ENCODE measurements around the gene RPS27. TPM values are rescaled to one million over a fixed set of nuclear protein-coding genes. Genes with fewer than 3 reads are reported as not detected.

Gene RPS27
- 1,401 and 2,666 TPM in 2 replicates for total RNA-seq (2014; rRNA removed; shearing (Covaris generic); ENCODE audit: low replicate concordance)

DNA sequence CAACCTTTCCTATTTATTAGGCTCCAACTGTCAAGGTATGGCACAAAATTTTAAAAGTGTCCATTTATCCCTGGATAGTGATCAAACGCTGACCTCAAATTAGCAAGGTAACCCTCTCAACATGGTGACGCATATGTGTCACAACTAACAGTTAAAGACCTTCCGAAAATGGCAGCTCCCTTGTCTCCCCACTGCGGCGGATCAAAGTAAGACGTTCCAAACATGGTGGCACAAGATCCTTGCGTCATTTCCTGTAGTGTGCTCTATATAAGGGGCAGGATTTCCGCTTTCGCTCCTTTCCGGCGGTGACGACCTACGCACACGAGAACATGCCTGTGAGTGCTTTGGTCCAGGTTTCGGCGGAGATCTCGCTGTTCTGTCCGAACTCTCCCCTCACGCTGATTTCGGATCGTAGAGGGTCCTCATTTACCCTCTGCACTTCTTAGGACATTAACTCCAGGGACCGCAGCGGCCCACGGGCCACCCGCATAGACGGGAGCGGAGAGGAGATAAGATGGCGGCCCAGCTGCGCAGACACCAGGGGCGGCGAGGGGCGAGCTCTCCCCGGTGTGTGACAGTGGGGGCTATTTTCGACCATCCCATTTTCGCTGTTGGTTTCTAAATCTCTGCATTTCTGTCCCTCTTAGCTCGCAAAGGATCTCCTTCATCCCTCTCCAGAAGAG lies at the start of gene RPS27:
Gene RPS27 (plus strand): TSS at position 295 of the 683 bp plus-strand sequence. CDS start 35 bp downstream, at position 330.
- Histone ChIP-seq H3K4me3 (peak within 1 kb of the TSS; percentile 96), H3K27me3 (no peaks in the 10 kb centered on the region), H3K9me3 (no peaks in the 10 kb centered on the region), H3K36me3 (peaks cover 50% of the 10 kb centered on the region)
- DNase-seq = peak; percentile 93

DNA sequence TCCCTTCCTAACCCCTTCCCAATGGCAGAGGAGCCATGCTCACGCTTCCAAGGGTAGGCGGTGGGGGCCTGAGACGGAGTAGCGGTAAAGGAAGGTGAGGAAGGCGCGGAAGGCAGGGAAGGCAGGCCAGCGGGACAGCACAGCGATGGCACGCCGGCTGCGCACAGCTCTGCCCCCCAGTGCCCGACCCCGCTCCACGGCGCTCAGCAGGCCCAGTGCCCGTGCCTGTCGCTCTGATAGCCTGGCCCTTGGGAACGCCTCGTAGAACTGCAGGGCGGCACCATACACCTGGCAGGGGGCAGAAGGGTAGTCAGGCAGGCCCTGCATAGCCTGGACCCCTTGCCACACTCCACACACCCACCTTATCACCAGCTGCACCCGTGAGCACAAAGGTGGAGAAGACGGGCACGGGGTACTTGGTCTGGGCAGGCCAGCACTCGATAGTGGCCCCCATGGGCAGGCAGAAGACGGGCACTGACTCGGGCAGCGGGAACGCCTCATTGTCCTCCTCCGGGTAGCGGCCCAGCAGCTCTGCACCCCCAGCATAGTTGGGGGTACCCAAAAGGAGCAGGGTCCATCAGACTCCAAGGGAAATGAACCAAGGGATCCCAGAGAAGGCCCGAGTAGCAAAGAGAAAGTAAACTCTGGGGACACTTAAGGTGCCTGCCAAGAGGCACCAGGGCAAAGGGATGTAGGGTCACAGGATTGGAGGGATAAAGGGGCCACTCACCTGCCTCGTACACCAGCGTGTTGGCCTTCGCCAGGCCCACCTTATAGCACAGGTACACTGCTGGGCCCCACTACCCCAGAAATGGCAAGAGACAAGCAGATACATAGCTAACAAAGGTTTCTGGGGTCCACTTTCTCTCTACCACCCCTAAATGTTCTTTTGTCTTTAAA lies 48.5 kb upstream of the RPS27 start:
- Histone ChIP-seq H3K9me3 (no peaks in the 10 kb centered on the region), H3K4me3 (no peak overlapping the region), H3K27me3 (no peaks in the 10 kb centered on the region), H3K36me3 (peaks cover 52% of the 10 kb centered on the region)
- DNase-seq = no peak

DNA sequence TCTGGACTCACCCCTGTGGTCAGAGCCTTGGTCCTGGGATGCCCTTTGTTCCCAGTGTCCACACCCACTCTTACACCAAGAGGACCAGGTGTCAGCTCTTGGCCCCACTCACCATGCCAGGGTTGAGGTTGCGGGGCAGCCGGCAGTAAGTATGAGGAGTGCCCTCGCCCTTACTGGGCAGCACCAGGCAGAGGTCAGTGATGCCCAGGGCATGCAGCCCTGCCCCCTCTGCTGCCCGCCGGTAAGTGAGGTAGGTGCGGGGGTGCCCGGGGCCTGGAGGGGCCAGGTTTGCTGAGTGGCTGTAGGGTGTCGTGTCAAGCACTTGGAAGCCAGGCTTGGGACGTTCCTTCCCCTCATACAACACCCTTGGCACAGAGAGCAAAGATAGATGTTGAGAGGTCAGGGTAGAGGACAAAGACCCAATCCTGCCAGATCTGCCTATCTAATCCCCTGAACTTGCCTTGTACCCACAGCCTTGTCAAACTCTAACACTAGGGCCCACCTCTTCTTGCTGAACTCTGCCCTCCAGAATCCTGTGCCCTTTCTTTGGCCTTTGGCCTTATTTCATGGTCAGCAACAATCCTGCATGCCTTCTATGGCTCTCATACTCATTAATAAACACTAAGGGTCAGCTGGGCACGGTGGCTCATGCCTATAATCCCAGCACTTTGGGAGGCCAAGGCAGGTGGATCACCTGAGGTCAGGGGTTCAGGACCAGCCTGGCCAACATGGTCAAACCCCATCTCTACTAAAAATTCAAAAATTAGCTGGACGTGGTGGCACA lies 47.6 kb upstream of the RPS27 start:
- Histone ChIP-seq H3K9me3 (no peaks in the 10 kb centered on the region), H3K4me3 (no peak overlapping the region), H3K27me3 (no peaks in the 10 kb centered on the region), H3K36me3 (peaks cover 47% of the 10 kb centered on the region)
- DNase-seq = no peak

DNA sequence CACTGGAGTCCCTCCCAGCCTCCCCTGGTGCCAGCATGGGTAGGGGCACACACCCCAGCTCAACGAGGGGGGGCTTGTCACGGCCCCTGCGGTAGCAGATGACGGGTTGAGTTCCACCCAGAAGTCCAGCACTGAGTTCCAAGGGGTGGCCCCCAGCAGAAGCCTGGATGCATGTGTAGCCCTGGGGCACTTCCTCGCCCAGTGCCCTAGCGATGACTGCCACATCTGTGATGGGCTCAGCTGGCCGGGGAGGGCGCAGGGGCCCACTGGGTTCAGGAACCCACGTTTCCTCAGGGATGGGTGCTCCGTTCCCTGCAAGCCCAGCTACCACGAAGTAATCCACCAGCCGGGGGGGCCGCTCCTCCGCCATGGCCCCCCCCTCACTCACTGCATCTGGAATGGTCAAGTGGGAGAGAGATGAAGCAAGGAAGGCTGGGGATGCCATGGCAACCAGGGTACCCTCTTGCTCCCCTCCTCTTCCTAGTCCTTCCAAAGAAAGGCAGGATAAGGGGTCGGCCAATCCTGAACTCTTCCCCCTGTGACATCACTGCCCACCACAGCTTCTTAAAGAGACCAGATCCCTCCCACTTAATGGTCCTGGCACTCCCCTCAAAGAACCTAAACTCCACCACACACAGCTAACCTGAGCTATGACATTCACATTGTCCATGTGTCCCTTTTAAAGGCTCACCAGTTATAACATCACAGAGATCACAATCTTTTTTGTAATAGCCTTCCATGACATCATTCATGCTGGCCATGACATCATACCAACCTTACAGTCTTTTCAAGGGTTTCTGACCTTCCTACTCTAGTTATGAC lies 46.3 kb upstream of the RPS27 start:
- H3K4me3 ChIP-seq = no peak overlapping the region
- DNase-seq = no peak
- no peaks in the 10 kb centered on the region for H3K27me3 ChIP-seq
- no peaks in the 10 kb centered on the region for H3K9me3 ChIP-seq
- peaks cover 50% of the 10 kb centered on the region for H3K36me3 ChIP-seq

DNA sequence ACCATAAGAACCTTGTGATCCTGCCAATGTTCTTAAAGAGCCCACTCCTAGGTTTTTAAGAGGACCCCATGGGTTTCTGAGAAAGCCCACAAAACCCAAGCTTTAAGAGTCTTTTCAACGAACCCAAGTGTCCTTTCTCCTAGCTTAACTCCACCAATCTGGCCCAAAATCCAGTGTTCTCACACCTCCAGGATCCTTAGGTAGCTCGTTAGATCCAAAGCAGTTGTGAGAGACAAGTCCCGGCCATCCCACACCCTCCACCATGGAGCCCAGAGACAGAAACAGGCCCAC lies 45.8 kb upstream of the RPS27 start:
- Histone ChIP-seq H3K27me3 (no peaks in the 10 kb centered on the region), H3K4me3 (peak overlapping the region; percentile 70), H3K36me3 (peaks cover 49% of the 10 kb centered on the region), H3K9me3 (no peaks in the 10 kb centered on the region)
- no peak for DNase-seq

DNA sequence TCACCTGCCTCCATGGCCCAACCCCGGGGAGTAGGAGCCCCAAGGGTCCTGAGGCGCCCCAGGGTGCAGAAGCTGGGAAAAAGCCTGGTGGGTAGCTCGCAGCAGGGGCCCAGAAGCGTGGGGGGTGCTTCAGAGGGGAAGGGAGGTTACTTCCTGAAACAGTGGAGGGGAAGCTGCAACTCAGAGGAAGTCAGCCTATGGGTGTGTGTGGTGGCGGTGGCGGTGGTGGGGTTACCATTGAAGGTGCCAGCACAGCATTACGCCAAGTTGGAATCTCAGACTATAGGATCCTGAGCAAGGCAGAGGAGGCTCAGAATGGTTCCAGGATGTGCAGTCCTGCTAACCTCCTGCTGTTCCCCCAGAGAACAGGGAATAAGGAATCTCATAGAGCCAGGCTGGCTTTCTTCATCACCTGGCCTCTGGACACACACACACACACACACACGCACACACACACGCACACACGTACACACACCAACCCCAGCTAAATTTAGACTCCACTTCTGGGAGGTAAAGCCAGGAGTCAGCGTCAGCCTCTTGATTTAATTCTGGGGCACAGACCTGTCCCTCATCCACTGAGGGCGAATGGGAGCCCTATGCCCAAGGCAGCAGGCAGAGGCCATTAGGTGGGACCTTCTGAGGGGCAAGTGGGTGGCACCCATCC lies 45.3 kb upstream of the RPS27 start:
- Histone ChIP-seq H3K4me3 (peak overlapping the region; percentile 70), H3K27me3 (no peaks in the 10 kb centered on the region), H3K9me3 (no peaks in the 10 kb centered on the region), H3K36me3 (peaks cover 49% of the 10 kb centered on the region)
- DNase-seq = no peak

DNA sequence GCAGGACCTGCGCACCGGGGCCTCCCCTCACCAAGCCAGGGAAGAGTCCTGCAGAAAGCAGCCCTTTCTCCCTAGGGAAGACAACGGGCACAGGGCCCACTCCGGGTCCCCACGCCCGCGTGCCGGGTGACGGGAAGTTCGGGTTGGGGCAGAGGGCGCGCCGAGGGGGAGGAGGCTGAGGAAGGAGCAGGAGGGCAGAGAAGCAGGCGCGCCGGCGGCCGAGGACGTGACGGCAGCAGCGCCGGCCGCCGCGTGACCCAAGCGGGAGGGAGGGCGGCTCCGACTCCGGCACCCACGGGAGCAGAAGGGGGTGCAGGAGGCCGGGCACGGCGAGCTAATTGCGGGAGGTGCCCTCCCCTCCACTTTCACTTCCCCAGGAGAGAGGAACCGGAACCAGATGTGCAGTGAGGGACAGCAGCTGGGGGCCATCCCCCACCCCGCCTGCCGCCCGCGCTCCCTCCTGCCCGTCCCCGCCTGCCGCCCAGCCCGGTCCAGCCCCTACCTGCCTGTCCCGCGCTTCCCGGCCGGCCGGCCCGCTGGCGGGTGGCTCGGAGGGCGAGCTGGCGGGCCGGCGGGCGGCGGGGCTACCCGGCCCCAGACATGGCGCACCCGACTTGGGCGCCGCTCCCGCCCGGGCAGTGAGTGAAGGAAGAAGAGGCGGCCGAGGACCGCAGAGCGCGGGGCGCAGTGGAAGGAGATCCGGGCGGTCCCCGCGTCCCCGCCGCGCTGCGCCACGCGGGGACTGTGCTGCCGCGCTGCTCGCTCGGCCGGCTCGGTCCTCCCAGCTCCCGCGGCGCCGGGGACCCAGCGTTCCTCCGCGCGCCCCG lies 44.6 kb upstream of the RPS27 start:
- Histone ChIP-seq H3K36me3 (peaks cover 48% of the 10 kb centered on the region), H3K9me3 (no peaks in the 10 kb centered on the region), H3K4me3 (peak overlapping the region; percentile 70), H3K27me3 (no peaks in the 10 kb centered on the region)
- peak; percentile 82 for DNase-seq

DNA sequence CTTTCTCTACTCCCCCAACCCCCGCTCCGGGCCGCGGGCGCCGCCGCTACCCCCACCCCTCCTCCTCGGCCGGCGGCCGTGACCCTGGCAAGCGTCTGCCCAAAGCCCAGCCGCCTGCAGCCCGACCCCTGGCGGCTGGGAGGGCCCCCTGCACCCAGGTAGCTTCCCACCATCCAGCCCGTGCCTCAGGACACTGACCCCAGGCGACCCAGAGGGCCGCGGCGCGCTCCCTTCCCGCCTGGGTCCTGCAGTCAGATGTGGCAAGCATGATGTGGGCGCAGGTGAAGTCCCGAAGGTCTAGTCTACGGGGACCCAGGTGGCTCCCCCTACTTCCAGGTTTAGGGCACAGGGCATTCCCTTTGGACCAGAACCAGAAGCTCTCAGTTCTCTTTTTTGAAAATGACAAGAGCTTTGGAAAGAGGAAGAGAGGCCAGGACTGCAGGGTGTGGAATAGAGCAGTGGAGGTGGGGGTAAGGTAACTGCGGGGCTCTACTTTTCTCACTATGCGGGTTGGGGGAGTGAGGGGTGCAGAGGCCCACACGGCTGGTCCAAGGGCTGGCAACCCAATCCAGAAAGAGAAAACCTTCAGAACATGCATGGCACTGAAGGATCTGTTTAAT lies 43.8 kb upstream of the RPS27 start, which contains the start of gene DENND4B:
Gene DENND4B (minus strand): TSS at position 97 of the 620 bp plus-strand sequence. CDS start 2,344 bp downstream, outside the sequence.
- Histone ChIP-seq H3K27me3 (no peaks in the 10 kb centered on the region), H3K4me3 (peak within 1 kb of the TSS; percentile 70), H3K9me3 (no peaks in the 10 kb centered on the region), H3K36me3 (peaks cover 51% of the 10 kb centered on the region)
- DNase-seq = peak; percentile 88

DNA sequence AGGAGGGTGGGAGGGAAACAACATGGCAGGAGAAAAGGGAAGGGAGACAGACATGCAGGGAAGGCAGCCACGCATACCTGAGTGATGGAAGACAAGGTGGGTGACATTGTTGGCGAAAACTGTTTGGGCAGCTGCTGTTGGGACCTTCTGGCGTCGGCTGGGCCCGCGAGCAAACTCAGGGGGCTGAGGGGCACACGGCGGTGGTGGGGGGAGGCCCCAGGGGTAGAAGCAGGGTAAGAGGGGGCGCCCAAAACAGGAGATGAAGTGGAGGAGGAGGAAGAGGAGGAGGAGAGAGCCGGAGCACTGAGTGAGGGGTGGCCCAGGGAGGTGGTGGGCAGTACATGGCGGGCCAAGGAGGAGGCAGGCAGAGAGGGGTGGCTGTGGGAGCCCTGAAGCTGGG lies 39.4 kb upstream of the RPS27 start:
- no peak overlapping the region for H3K4me3 ChIP-seq
- H3K27me3 ChIP-seq = no peaks in the 10 kb centered on the region
- H3K36me3 ChIP-seq = peaks cover 63% of the 10 kb centered on the region
- DNase-seq = no peak
- H3K9me3 ChIP-seq = no peaks in the 10 kb centered on the region

DNA sequence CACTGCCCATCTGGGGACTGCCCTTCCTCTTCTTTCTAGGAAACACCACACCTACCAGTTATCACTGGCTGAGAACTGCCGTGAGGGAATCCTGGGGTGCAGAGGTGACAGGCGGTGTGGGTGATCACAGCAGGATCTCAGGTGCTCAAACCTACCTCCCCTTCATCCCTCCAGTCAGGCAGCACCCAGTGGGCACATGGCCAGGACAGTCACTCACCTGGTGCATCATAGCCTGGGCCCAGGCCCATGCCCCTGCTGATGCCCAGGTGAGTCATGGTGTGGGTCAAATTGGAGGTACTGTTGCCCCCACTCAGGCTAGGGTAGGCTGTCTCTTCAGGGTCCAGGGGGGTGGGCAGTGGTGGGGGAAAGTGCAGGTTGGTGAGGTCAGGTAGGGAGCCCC lies 38.8 kb upstream of the RPS27 start:
- DNase-seq = no peak
- Histone ChIP-seq H3K27me3 (no peaks in the 10 kb centered on the region), H3K36me3 (peaks cover 61% of the 10 kb centered on the region), H3K9me3 (no peaks in the 10 kb centered on the region), H3K4me3 (no peak overlapping the region)

DNA sequence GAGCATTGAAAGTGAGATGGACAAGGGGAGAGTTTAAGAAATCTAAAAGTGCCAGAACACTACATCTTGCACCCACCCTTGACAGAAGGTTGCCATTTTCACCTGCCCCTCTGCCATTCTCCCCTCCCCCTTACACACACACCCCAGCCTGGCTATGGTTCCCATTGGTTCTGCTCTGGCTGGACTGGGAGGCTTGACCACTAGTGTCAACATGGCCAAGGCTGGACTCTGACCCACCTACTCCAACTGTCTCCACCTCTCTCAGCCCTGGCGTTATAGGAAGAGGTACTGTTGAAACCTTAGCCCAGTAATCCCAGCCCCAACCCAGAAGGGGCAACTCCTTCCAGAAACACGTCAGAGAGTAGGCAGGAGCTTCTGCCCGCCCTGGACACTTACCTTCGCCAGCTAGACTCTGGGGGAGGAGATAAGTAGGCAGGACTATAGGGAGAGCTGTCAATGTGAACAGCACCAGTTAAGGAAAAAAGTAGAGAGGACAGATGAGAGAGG lies 36.6 kb upstream of the RPS27 start:
- Histone ChIP-seq H3K27me3 (no peaks in the 10 kb centered on the region), H3K4me3 (no peak overlapping the region), H3K9me3 (no peaks in the 10 kb centered on the region), H3K36me3 (peaks cover 48% of the 10 kb centered on the region)
- no peak for DNase-seq

DNA sequence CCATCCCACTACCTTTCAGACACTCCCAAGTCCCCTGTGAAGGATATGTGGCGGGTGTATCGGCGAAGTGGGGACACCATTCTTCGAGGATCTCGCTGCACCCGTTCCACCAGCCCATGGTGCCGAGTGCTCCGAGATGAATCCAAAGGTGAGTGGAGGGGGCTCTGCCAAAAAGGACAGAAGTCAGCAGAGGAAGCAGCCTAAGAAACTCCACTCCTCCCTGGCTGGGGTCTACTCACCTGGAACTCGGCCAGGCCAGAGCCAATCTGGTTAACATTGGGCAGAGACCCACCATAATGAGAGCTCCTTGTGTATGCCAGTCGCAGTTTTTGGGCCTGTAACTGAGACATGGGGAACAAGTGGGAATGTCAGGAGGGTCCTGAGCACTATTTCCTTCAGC lies 35.7 kb upstream of the RPS27 start:
- Histone ChIP-seq H3K4me3 (no peak overlapping the region), H3K27me3 (no peaks in the 10 kb centered on the region), H3K36me3 (peaks cover 47% of the 10 kb centered on the region), H3K9me3 (no peaks in the 10 kb centered on the region)
- no peak for DNase-seq

DNA sequence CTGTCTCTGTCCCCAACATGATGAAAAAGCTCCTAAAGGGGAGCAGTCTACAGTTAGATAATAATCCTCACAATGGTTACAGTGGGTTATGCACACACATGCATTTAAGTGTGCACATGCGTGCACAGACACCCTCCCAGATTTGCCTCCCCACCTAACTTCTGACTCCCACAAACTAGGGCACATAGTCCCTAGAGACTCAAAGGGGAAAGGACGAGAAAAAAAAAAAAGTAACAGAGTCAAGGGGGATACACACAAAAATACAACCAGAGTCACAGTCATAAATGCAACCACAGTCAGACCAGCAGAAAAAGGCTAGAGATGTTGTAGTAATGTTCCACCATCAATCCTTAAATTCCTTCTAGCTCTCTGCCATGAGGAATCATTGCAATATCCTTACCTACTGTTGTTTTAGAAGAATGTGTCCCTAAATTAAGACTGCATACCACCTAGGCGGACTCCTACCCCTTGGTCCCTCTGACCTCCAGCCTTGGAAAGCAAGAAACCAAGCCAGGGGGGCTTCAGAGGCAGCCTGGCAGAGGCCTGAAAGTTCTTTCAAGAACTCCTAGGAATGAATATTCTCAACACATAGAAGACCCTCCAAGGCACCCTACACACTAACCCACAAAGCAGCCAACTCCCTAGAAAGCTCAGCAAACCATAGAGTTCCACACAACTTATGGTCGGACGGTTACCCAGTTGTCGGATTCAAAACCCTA lies 33.4 kb upstream of the RPS27 start:
- no peaks in the 10 kb centered on the region for H3K9me3 ChIP-seq
- DNase-seq = no peak
- peaks cover 49% of the 10 kb centered on the region for H3K36me3 ChIP-seq
- H3K27me3 ChIP-seq = no peaks in the 10 kb centered on the region
- peak overlapping the region; percentile 78 for H3K4me3 ChIP-seq

DNA sequence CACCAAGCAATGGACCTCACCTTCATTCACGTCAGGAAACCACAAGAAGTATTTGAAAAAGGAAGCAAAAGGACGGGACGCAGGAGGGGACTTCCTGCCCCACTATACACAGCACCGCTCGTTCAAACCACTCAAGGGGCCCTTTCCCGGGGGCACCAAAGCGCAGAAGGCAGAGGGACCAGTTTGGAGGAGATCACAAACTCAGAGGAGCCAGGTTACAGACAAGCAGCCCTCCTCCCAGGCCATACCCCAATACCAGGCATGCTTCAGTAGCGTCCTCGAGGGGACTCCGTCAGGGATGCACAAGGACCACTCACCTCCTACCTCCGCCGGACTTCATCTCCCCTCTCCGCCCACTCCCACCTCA lies 32.8 kb upstream of the RPS27 start:
- peak; percentile 12 for DNase-seq
- no peaks in the 10 kb centered on the region for H3K9me3 ChIP-seq
- no peaks in the 10 kb centered on the region for H3K27me3 ChIP-seq
- H3K4me3 ChIP-seq = peak overlapping the region; percentile 78
- H3K36me3 ChIP-seq = peaks cover 46% of the 10 kb centered on the region

Data from MG63 (cell line).